ENCODE measurements around the gene LHB.

The LHB gene

DNA sequence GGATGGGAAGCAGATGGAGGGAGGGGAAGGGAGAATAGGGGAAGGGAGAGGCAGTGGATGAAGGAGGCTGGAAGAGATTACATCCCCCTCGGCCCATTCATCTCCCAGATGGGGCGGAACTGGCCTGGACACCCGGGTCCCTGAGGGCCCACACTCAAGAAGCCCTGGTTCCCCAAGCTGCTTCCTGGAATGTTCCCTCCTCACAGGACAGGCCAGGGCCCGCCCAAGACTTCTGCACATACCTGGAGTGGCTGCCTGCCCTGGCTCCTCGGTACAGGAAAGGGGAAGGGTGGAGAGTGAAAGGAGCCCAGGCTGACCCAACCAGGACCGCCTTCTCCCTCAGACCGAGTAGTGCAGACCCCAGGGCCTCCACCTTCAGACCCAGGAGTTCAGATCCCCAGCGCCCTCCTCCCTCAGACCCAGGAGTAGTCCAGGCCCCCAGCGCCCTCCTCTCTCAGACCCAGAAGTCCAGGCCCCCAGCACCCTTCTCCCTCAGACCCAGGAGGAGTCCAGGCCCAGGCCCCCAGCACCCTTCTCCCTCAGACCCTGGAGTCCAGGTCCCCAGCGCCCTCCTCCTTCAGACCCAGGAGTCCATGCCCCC lies 47.2 kb upstream of the LHB start:
- Histone ChIP-seq H2AFZ (ENCODE audit: low read depth, low read length) (no peak overlapping the region), H3K79me2 (ENCODE audit: insufficient read depth, low read length) (no peaks in the 10 kb centered on the region), H3K36me3 (ENCODE audit: insufficient read depth, low read length) (no peaks in the 10 kb centered on the region), H3K4me3 (ENCODE audit: low read depth in 1 of 2, low read length in 2 of 2) (no peak overlapping the region), H4K20me1 (ENCODE audit: insufficient read depth, low read length) (no peaks in the 10 kb centered on the region), H3K27me3 (ENCODE audit: insufficient read depth, low read length, poor library complexity) (peaks cover 10% of the 10 kb centered on the region), H3K9ac (ENCODE audit: low read depth, low read length) (no peak overlapping the region), H3K9me3 (ENCODE audit: insufficient read depth, low read length, severe bottlenecking) (no peaks in the 10 kb centered on the region), H3K4me2 (ENCODE audit: insufficient read depth, low read length) (no peak overlapping the region), H3K27ac (ENCODE audit: low read length) (no peak overlapping the region), H3K4me1 (ENCODE audit: insufficient read depth, low read length) (no peaks in the 10 kb centered on the region)
- ATAC-seq (ENCODE audit: insufficient read depth, low read depth) (no peak), DNase-seq (no peak)
- no peak for TF ChIP-seq EZH2 (IDR thresholded peaks at IDR 0.05; ENCODE audit: borderline replicate concordance, low read depth, low read length, severe bottlenecking)
- TF ChIP-seq, protein P1, sequence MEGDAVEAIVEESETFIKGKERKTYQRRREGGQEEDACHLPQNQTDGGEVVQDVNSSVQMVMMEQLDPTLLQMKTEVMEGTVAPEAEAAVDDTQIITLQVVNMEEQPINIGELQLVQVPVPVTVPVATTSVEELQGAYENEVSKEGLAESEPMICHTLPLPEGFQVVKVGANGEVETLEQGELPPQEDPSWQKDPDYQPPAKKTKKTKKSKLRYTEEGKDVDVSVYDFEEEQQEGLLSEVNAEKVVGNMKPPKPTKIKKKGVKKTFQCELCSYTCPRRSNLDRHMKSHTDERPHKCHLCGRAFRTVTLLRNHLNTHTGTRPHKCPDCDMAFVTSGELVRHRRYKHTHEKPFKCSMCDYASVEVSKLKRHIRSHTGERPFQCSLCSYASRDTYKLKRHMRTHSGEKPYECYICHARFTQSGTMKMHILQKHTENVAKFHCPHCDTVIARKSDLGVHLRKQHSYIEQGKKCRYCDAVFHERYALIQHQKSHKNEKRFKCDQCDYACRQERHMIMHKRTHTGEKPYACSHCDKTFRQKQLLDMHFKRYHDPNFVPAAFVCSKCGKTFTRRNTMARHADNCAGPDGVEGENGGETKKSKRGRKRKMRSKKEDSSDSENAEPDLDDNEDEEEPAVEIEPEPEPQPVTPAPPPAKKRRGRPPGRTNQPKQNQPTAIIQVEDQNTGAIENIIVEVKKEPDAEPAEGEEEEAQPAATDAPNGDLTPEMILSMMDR (IDR thresholded peaks at IDR 0.05; ENCODE audit: borderline replicate concordance, extremely low read depth, low read length, poor library complexity, severe bottlenecking) = no peak

DNA sequence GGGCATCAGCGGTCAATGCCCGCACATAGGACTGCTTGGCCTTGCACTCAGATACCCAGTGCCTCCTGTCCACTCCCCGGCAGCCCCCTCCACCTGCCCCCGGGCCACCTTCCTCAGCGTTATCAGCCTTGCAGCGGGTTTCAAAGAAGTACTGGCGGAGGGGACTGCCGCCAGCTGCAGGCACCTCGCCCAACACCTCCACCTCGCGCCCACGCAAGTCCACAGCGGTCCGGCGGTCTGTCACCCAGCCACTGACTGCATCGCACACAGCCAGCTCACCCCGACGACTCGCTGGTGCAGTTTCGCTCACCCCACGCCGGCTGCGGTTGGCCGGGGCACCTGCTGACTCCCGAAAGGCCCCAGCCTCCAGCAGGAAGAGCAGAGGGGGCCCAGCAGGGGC lies 44.6 kb upstream of the LHB start:
- Histone ChIP-seq H3K36me3 (ENCODE audit: insufficient read depth, low read length) (no peaks in the 10 kb centered on the region), H3K4me3 (ENCODE audit: low read depth in 1 of 2, low read length in 2 of 2) (no peak overlapping the region), H3K9ac (ENCODE audit: low read depth, low read length) (no peak overlapping the region), H3K79me2 (ENCODE audit: insufficient read depth, low read length) (no peaks in the 10 kb centered on the region), H4K20me1 (ENCODE audit: insufficient read depth, low read length) (no peaks in the 10 kb centered on the region), H3K4me2 (ENCODE audit: insufficient read depth, low read length) (no peak overlapping the region), H2AFZ (ENCODE audit: low read depth, low read length) (no peak overlapping the region), H3K27ac (ENCODE audit: low read length) (no peak overlapping the region), H3K9me3 (ENCODE audit: insufficient read depth, low read length, severe bottlenecking) (no peaks in the 10 kb centered on the region), H3K27me3 (ENCODE audit: insufficient read depth, low read length, poor library complexity) (peaks cover 10% of the 10 kb centered on the region), H3K4me1 (ENCODE audit: insufficient read depth, low read length) (no peaks in the 10 kb centered on the region)
- no peak for ATAC-seq (ENCODE audit: insufficient read depth, low read depth)
- TF ChIP-seq, protein P1 (IDR thresholded peaks at IDR 0.05; ENCODE audit: borderline replicate concordance, extremely low read depth, low read length, poor library complexity, severe bottlenecking) = no peak
- DNase-seq = no peak

DNA sequence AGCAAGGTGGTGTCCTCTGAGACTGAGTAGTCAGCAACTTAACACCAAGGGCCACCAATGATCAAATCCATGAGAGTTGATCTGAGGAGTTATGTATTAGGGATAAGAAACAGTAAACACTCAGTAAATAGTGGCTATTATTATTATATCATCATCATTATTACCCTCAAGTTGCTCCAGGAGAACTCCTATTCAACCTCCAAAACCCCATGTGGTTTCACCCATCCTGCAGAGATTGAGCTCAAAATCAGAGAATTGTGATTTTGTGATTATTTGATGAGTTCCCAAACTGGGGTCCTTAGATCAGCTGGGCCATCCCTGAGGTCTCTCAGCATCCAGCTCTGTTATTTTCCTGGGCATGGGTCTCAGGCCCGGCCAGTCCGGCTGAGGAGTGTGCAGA lies 44.1 kb upstream of the LHB start:
- no peaks in the 10 kb centered on the region for H3K4me1 ChIP-seq (ENCODE audit: insufficient read depth, low read length)
- H3K9me3 ChIP-seq (ENCODE audit: insufficient read depth, low read length, severe bottlenecking) = no peaks in the 10 kb centered on the region
- no peaks in the 10 kb centered on the region for H4K20me1 ChIP-seq (ENCODE audit: insufficient read depth, low read length)
- no peak overlapping the region for H3K9ac ChIP-seq (ENCODE audit: low read depth, low read length)
- TF ChIP-seq, protein P1 (IDR thresholded peaks at IDR 0.05; ENCODE audit: borderline replicate concordance, extremely low read depth, low read length, poor library complexity, severe bottlenecking) = no peak
- no peak for TF ChIP-seq EZH2 (IDR thresholded peaks at IDR 0.05; ENCODE audit: borderline replicate concordance, low read depth, low read length, severe bottlenecking)
- DNase-seq (no peak), ATAC-seq (ENCODE audit: insufficient read depth, low read depth) (no peak)
- no peaks in the 10 kb centered on the region for H3K36me3 ChIP-seq (ENCODE audit: insufficient read depth, low read length)
- H2AFZ ChIP-seq (ENCODE audit: low read depth, low read length) = no peak overlapping the region
- no peaks in the 10 kb centered on the region for H3K79me2 ChIP-seq (ENCODE audit: insufficient read depth, low read length)
- no peak overlapping the region for H3K27ac ChIP-seq (ENCODE audit: low read length)
- no peak overlapping the region for H3K4me3 ChIP-seq (ENCODE audit: low read depth in 1 of 2, low read length in 2 of 2)
- H3K27me3 ChIP-seq (ENCODE audit: insufficient read depth, low read length, poor library complexity) = peaks cover 9% of the 10 kb centered on the region
- no peak overlapping the region for H3K4me2 ChIP-seq (ENCODE audit: insufficient read depth, low read length)

DNA sequence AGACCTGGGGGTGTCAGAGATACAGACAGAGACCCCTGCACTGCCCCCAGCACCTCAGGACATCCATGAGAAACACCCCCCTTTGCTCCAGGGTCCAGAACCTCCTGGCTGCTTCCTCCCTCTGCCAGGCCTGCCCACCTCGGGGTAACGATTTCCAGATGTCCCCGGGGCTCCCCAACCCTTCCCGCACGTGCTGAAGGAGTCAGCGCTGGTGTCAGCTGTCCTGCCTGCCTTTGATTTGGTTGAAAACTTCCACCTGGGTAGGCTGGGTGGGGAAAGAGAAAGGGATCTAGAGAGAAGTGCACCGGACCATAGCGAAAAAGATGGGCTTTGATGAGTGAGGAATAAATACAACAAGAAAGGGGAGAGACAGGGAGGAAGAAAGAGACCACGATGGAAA lies 42.2 kb upstream of the LHB start:
- Histone ChIP-seq H3K4me2 (ENCODE audit: insufficient read depth, low read length) (no peak overlapping the region), H3K27me3 (ENCODE audit: insufficient read depth, low read length, poor library complexity) (peaks cover 4% of the 10 kb centered on the region), H4K20me1 (ENCODE audit: insufficient read depth, low read length) (no peaks in the 10 kb centered on the region), H3K36me3 (ENCODE audit: insufficient read depth, low read length) (no peaks in the 10 kb centered on the region), H3K4me3 (ENCODE audit: low read depth in 1 of 2, low read length in 2 of 2) (no peak overlapping the region), H2AFZ (ENCODE audit: low read depth, low read length) (no peak overlapping the region), H3K79me2 (ENCODE audit: insufficient read depth, low read length) (no peaks in the 10 kb centered on the region), H3K4me1 (ENCODE audit: insufficient read depth, low read length) (no peaks in the 10 kb centered on the region), H3K9me3 (ENCODE audit: insufficient read depth, low read length, severe bottlenecking) (no peaks in the 10 kb centered on the region), H3K27ac (ENCODE audit: low read length) (no peak overlapping the region), H3K9ac (ENCODE audit: low read depth, low read length) (no peak overlapping the region)
- no peak for TF ChIP-seq EZH2 (IDR thresholded peaks at IDR 0.05; ENCODE audit: borderline replicate concordance, low read depth, low read length, severe bottlenecking)
- TF ChIP-seq, protein P1 (IDR thresholded peaks at IDR 0.05; ENCODE audit: borderline replicate concordance, extremely low read depth, low read length, poor library complexity, severe bottlenecking) = no peak
- ATAC-seq (ENCODE audit: insufficient read depth, low read depth) (no peak), DNase-seq (no peak)
